ENCODE data around the gene NUDT21. TPM values are rescaled to one million over a fixed set of nuclear protein-coding genes. Genes with fewer than 3 reads are reported as not detected.

Gene NUDT21
- total and polyA plus RNA-seq, 2 of the 8 experiments (the other 6 are each of a cell fraction or from before 2014, with no cell fraction given) = 78.1 to 277 TPM

GRCh38 chr16:56451753-56452689, 889 bp upstream of the NUDT21 start:
- Histone ChIP-seq H4K91ac (replicated peaks; ENCODE audit: insufficient read length, low read length) (no peak overlapping the region), H3K23me2 (ENCODE audit: low read depth, low read length) (peaks cover 7% of the 10 kb centered on the region), H2BK15ac (ENCODE audit: low read length) (no peak overlapping the region), H2BK20ac (ENCODE audit: low read length) (no peak overlapping the region), H3K4me1 (replicated peaks in 1 of 4; ENCODE audit: control insufficient read depth in 3 of 4, insufficient read depth in 4 of 4, low read length in 3 of 4) (peaks cover 0 to 11% (median 2%) of the 10 kb centered on the region in 4 experiments; a peak in 3 of 7 replicates), H2AK5ac (ENCODE audit: low read depth, low read length) (no peak overlapping the region), H3K18ac (ENCODE audit: extremely low read depth, low read length) (no peak overlapping the region; the same call in 1 of the 2 replicates), H3K4me2 (ENCODE audit: insufficient read depth in 1 of 2, low read depth in 2 of 2, low read length in 2 of 2) (peak overlapping the region; percentile 85 to 91), H3K56ac (replicated peaks; ENCODE audit: insufficient read length, low read depth, low read length) (no peak overlapping the region), H3K9me3 (ENCODE audit: insufficient read depth in 2 of 2, low read depth in 1 of 2, low read length in 1 of 2) (no peaks in the 10 kb centered on the region), H3K27me3 (replicated peaks in 1 of 4; ENCODE audit: control insufficient read depth in 3 of 4, extremely low read depth in 1 of 4, insufficient read depth in 3 of 4, low read length in 3 of 4) (no peaks in the 10 kb centered on the region), H3K36me3 (ENCODE audit: control insufficient read depth in 2 of 4, insufficient read depth in 4 of 4, low read length in 3 of 4) (peaks cover 9 to 41% (median 25%) of the 10 kb centered on the region in 4 experiments), H2BK12ac (ENCODE audit: low read depth, low read length) (no peak overlapping the region), H3K27ac (ENCODE audit: low read depth, low read length) (peak overlapping the region; percentile 79), H3K23ac (ENCODE audit: insufficient read length) (no peak overlapping the region), H3K79me1 (ENCODE audit: low read depth, low read length) (peaks cover 5% of the 10 kb centered on the region), H2AFZ (ENCODE audit: low read length) (peak overlapping the region; percentile 40), H4K8ac (ENCODE audit: extremely low read depth, insufficient read depth, low read length) (no peak overlapping the region), H3K14ac (ENCODE audit: insufficient read length) (no peak overlapping the region), H4K5ac (ENCODE audit: insufficient read length, low read depth, low read length) (no peak overlapping the region), H3K4me3 (ENCODE audit: extremely low read depth in 1 of 4, insufficient read depth in 2 of 4, low read depth in 3 of 4, low read length in 4 of 4) (peak overlapping the region; percentile 82 to 97 (median 94)), H2BK120ac (replicated peaks; ENCODE audit: low read depth, low read length) (no peak overlapping the region), H3K79me2 (ENCODE audit: control insufficient read depth in 1 of 2, insufficient read depth in 2 of 2, low read length in 2 of 2) (peaks cover 31 to 63% of the 10 kb centered on the region in 2 experiments), H4K20me1 (replicated peaks in 1 of 2; ENCODE audit: control insufficient read depth in 1 of 2, insufficient read depth in 2 of 2, low read length in 2 of 2) (peaks cover 4 to 6% of the 10 kb centered on the region in 2 experiments), H2BK5ac (ENCODE audit: low read depth, low read length) (peak overlapping the region; percentile 28; the same call in 1 of the 2 replicates), H3K4ac (replicated peaks; ENCODE audit: insufficient read length, low read depth, low read length) (no peak overlapping the region), H3K9ac (replicated peaks in 1 of 4; ENCODE audit: extremely low read depth in 1 of 4, low read depth in 3 of 4, low read length in 3 of 4) (peak overlapping the region; percentile 80 to 92 (median 84))
- FAIRE-seq (no peak), DNase-seq (ENCODE audit: low read depth in 1 of 2, low spot score in 2 of 2) (no peak)
- 13% methylated on average over 29 of the region's 31 CpGs; no CpG with 5 or more reads in 1 of the 2 experiments for WGBS, 2 experiments (ENCODE audit: extremely low coverage in 1 of 2, insufficient coverage in 1 of 2, insufficient read length in 1 of 2, insufficient replicate concordance in 2 of 2, low coverage in 1 of 2, low lambda C conversion rate in 2 of 2, missing lambda C conversion rate in 1 of 2)
- no peak for TF ChIP-seq RAD21 (IDR thresholded peaks at IDR 0.05 in 1 of 2, conservative IDR thresholded peaks at IDR 0.05 in 1 of 2; ENCODE audit: low read depth in 2 of 2, low read length in 2 of 2)
- TF ChIP-seq CHD1 (IDR thresholded peaks at IDR 0.05; ENCODE audit: low read depth, low read length) = no peak
- TF ChIP-seq NRF1 (IDR thresholded peaks at IDR 0.05; ENCODE audit: low read depth, low read length) = no peak
- no peak for TF ChIP-seq SRF (IDR thresholded peaks at IDR 0.05; ENCODE audit: low read depth, low read length)
- peak; percentile 88 for TF ChIP-seq KDM1A (IDR thresholded peaks at IDR 0.05; ENCODE audit: borderline replicate concordance, low read length)
- TF ChIP-seq BCL11A (IDR thresholded peaks at IDR 0.05; ENCODE audit: low read depth in 2 of 2, low read length in 2 of 2) = no peak
- no peak for TF ChIP-seq SP2 (IDR thresholded peaks at IDR 0.05; ENCODE audit: low read length)
- TF ChIP-seq SAP30 (IDR thresholded peaks at IDR 0.05; ENCODE audit: insufficient read depth, insufficient replicate concordance, low read length) = peak; percentile 41
- TF ChIP-seq SIN3A (conservative IDR thresholded peaks at IDR 0.05 in 1 of 2, IDR thresholded peaks at IDR 0.05 in 1 of 2; ENCODE audit: low read depth in 1 of 2, low read length in 2 of 2) = no peak; a peak in 1 of 4 replicates
- peak; percentile 30; the same call in 1 of the 2 replicates for TF ChIP-seq KDM5A (IDR thresholded peaks at IDR 0.05; ENCODE audit: low read length)
- TF ChIP-seq POLR2A (IDR thresholded peaks at IDR 0.05; ENCODE audit: control extremely low read depth in 1 of 2, low read depth in 2 of 2, low read length in 2 of 2) = peak in 1 of 2 experiments; percentile 58; a peak in 2 of 3 replicates
- ChIA-PET CTCF (ENCODE audit: partially characterized antibody) (no interaction called here), POLR2A (ENCODE audit: partially characterized antibody) (interaction anchor here (0.6 to 3.1 kb wide), 15 partner anchors 10 to 574 kb away, joined by 3 to 13 read pairs (median 3); partner anchors contain the start of gene MT1H)

Measured in H1 (cell line).